Immature natural killer cell (primary cell): ENCODE data around the gene ZNF324. TPM values are rescaled to one million over a fixed set of nuclear protein-coding genes. Genes with fewer than 3 reads are reported as not detected.
"Not testable (repeated sequence)": the region's sequence is repeated elsewhere in the genome, so short reads cannot be mapped to it uniquely, and the experiment has no call there.

Experiments used
- DNase-seq, 3 donors: peaks; one replicate each; pipeline ENCODE4 v3.0.0; 2022; ENCODE audit warnings: mixed read lengths in 1 of 3
- H3K27ac Mint-ChIP-seq, 6 donors: one replicate each; pipeline ENCODE4 v1.8.0; 2020; ENCODE audit warnings: mixed read lengths in 6 of 6, mild to moderate bottlenecking in 5 of 6, inconsistent platforms in 4 of 6, moderate library complexity in 3 of 6
- H3K27me3 Mint-ChIP-seq, 3 donors: one replicate each; pipeline ENCODE4 v1.8.0; 2020 to 2021; ENCODE audit warnings: low read depth in 3 of 3, mild to moderate bottlenecking in 3 of 3, mixed read lengths in 3 of 3, moderate library complexity in 3 of 3, inconsistent platforms in 1 of 3
- H3K36me3 Mint-ChIP-seq, 3 donors: one replicate each; pipeline ENCODE4 v1.8.0; 2020; ENCODE audit warnings: mixed read lengths in 3 of 3, inconsistent platforms in 2 of 3, mild to moderate bottlenecking in 2 of 3
- H3K4me1 Mint-ChIP-seq, 2 donors: one replicate each; pipeline ENCODE4 v1.8.0; 2020; ENCODE audit warnings: inconsistent platforms in 2 of 2, mild to moderate bottlenecking in 2 of 2, mixed read lengths in 2 of 2, moderate library complexity in 1 of 2
- H3K4me3 Mint-ChIP-seq, 5 donors: one replicate each; pipeline ENCODE4 v1.8.0; 2020; ENCODE audit warnings: mild to moderate bottlenecking in 5 of 5, mixed read lengths in 5 of 5, inconsistent platforms in 3 of 5, moderate library complexity in 3 of 5
- H3K9me3 Mint-ChIP-seq, 6 donors: one replicate each; pipeline ENCODE4 v1.8.0; 2020; ENCODE audit warnings: mild to moderate bottlenecking in 6 of 6, mixed read lengths in 6 of 6, inconsistent platforms in 4 of 6, moderate library complexity in 3 of 6
- polyA plus RNA-seq, 3 donors: library from polyadenylated mRNA; unstranded; fragments of 300-500 nt; fragmentation: Illumina TruSeq; gene quantifications; one replicate each; pipeline ENCODE4 v1.2.3, GENCODE V29; 2021

ZNF324 gene
- polyA plus RNA-seq, 3 donors from 2014 or later: 5.8 to 13.8 (median 11.4) TPM

- Mint-ChIP-seq H3K27ac (no peak overlapping the region), H3K9me3 (peaks cover 0 to 2% (median 0%) of the 10 kb centered on the region in 6 donors), H3K4me3 (no peak overlapping the region), H3K36me3 (peaks cover 7 to 18% (median 7%) of the 10 kb centered on the region in 3 donors), H3K27me3 (peaks cover 4 to 6% (median 5%) of the 10 kb centered on the region in 3 donors), H3K4me1 (peaks cover 18 to 25% of the 10 kb centered on the region in 2 donors)
- no peak for DNase-seq
Observed at GRCh38 chr19:58455306-58455705, 11.6 kb upstream of the ZNF324 start.

GRCh38 chr19:58456111-58456510 is 10.8 kb upstream of the ZNF324 start:
- no peak for DNase-seq
- Mint-ChIP-seq H3K4me3 (no peak overlapping the region), H3K27me3 (peaks cover 3 to 5% (median 4%) of the 10 kb centered on the region in 3 donors), H3K4me1 (peaks cover 10 to 20% of the 10 kb centered on the region in 2 donors), H3K27ac (no peak overlapping the region), H3K9me3 (peaks cover 0 to 2% (median 0%) of the 10 kb centered on the region in 6 donors), H3K36me3 (peaks cover 7 to 18% (median 7%) of the 10 kb centered on the region in 3 donors)

- Mint-ChIP-seq H3K27ac (no peak overlapping the region), H3K27me3 (peaks cover 0 to 1% (median 0%) of the 10 kb centered on the region in 3 donors), H3K4me3 (no peak overlapping the region), H3K4me1 (no peaks in the 10 kb centered on the region), H3K36me3 (peaks cover 4 to 12% (median 7%) of the 10 kb centered on the region in 3 donors), H3K9me3 (no peaks in the 10 kb centered on the region)
- no peak for DNase-seq
Observed at GRCh38 chr19:58460039-58460438, 6.8 kb upstream of the ZNF324 start.

GRCh38 chr19:58466089-58466759 is 656 bp upstream of the ZNF324 start:
- no peak for DNase-seq
- Mint-ChIP-seq H3K36me3 (no peaks in the 10 kb centered on the region), H3K27ac (peak overlapping the region; percentile 57 to 90 (median 82)), H3K27me3 (peaks cover 0 to 11% (median 3%) of the 10 kb centered on the region in 3 donors), H3K4me1 (peaks cover 23 to 29% of the 10 kb centered on the region in 2 donors), H3K9me3 (no peaks in the 10 kb centered on the region), H3K4me3 (peak overlapping the region; percentile 81 to 87 (median 84))

GRCh38 chr19:58468216-58468839 is 1.4 kb downstream of the ZNF324 start:
- DNase-seq: no peak
- Mint-ChIP-seq H3K4me1 (peaks cover 23 to 29% of the 10 kb centered on the region in 2 donors), H3K4me3 (peak overlapping the region; percentile 70 to 87 (median 84)), H3K27me3 (peaks cover 0 to 11% (median 6%) of the 10 kb centered on the region in 3 donors), H3K36me3 (no peaks in the 10 kb centered on the region), H3K9me3 (no peaks in the 10 kb centered on the region), H3K27ac (peak overlapping the region; percentile 29 to 87 (median 66))

GRCh38 chr19:58469241-58470013 is 2.5 kb downstream of the ZNF324 start:
- peaks cover 0 to 11% (median 6%) of the 10 kb centered on the region in 3 donors for H3K27me3 Mint-ChIP-seq
- H3K4me3 Mint-ChIP-seq: peak overlapping the region in 4 of 5 donors; percentile 13 to 86 (median 77)
- peak overlapping the region in 3 of 6 donors; percentile 45 to 87 (median 61) for H3K27ac Mint-ChIP-seq
- H3K4me1 Mint-ChIP-seq: peaks cover 25 to 35% of the 10 kb centered on the region in 2 donors
- no peaks in the 10 kb centered on the region for H3K9me3 Mint-ChIP-seq
- no peaks in the 10 kb centered on the region for H3K36me3 Mint-ChIP-seq
- no peak for DNase-seq

GRCh38 chr19:58470837-58471543 is 4.1 kb downstream of the ZNF324 start:
- H3K9me3 Mint-ChIP-seq, H3K4me3 Mint-ChIP-seq, H3K27ac Mint-ChIP-seq, H3K36me3 Mint-ChIP-seq, DNase-seq: not testable (repeated sequence)
- peaks cover 36 to 47% of the 10 kb centered on the region in 2 donors for H3K4me1 Mint-ChIP-seq
- H3K27me3 Mint-ChIP-seq: peaks cover 0 to 12% (median 10%) of the 10 kb centered on the region in 3 donors

GRCh38 chr19:58471736-58472135 is 4.9 kb downstream of the ZNF324 start:
- DNase-seq: no peak
- Mint-ChIP-seq H3K27ac (no peak overlapping the region), H3K4me1 (peaks cover 35 to 47% of the 10 kb centered on the region in 2 donors), H3K36me3 (no peaks in the 10 kb centered on the region), H3K27me3 (peaks cover 0 to 17% (median 10%) of the 10 kb centered on the region in 3 donors), H3K4me3 (no peak overlapping the region), H3K9me3 (no peaks in the 10 kb centered on the region)

GRCh38 chr19:58473775-58474174 is 6.9 kb downstream of the ZNF324 start:
- Mint-ChIP-seq H3K4me1 (peaks cover 22 to 37% of the 10 kb centered on the region in 2 donors), H3K27ac (peak overlapping the region in 5 of 6 donors; percentile 62 to 100 (median 83)), H3K4me3 (peak overlapping the region in 3 of 5 donors; percentile 18 to 97 (median 61)), H3K27me3 (peaks cover 2 to 17% (median 9%) of the 10 kb centered on the region in 3 donors), H3K36me3 (no peaks in the 10 kb centered on the region), H3K9me3 (no peaks in the 10 kb centered on the region)
- DNase-seq: no peak

- Mint-ChIP-seq H3K27me3 (peaks cover 2 to 14% (median 9%) of the 10 kb centered on the region in 3 donors), H3K27ac (peak overlapping the region; percentile 62 to 100 (median 80)), H3K9me3 (no peaks in the 10 kb centered on the region), H3K4me1 (peaks cover 22 to 33% of the 10 kb centered on the region in 2 donors), H3K36me3 (peaks cover 0 to 3% (median 0%) of the 10 kb centered on the region in 3 donors), H3K4me3 (peak overlapping the region; percentile 35 to 97 (median 53))
- no peak for DNase-seq
Observed at GRCh38 chr19:58474291-58474996, 7.6 kb downstream of the ZNF324 start.

- Mint-ChIP-seq H3K36me3 (peaks cover 0 to 3% (median 0%) of the 10 kb centered on the region in 3 donors), H3K27ac (peak overlapping the region; percentile 95 to 100 (median 98)), H3K4me3 (peak overlapping the region; percentile 89 to 97 (median 94)), H3K27me3 (peaks cover 2 to 14% (median 9%) of the 10 kb centered on the region in 3 donors), H3K9me3 (no peaks in the 10 kb centered on the region), H3K4me1 (peaks cover 22 to 33% of the 10 kb centered on the region in 2 donors)
- no peak for DNase-seq
Observed at GRCh38 chr19:58474997-58475713, 8.3 kb downstream of the ZNF324 start.
